K562 (cell line): ENCODE measurements around the gene CHAD. TPM values are rescaled to one million over a fixed set of nuclear protein-coding genes. Genes with fewer than 3 reads are reported as not detected.

ENCODE experiments used
- ASH1L ChIP-seq: fragments of 450-650 bp; IDR thresholded peaks from 2 replicates; pipeline ENCODE4 v1.6.1; 2018; ENCODE audit warnings: borderline replicate concordance, mild to moderate bottlenecking, low read depth; ENCODE audit not compliant: partially characterized antibody
- BRD9 ChIP-seq: fragments of 450-650 bp; IDR thresholded peaks from 2 replicates; pipeline ENCODE4 v1.6.1; 2018; ENCODE audit warnings: low read depth; ENCODE audit not compliant: partially characterized antibody
- CBX3 ChIP-seq, 2 experiments: IDR thresholded peaks; 1 replicate in 1 of 2; 2 replicates in 1 of 2; pipeline ENCODE4 v1.6.1; 2012; ENCODE audit warnings: inconsistent platforms in 2 of 2, low read length in 2 of 2, borderline replicate concordance in 1 of 2, control low read depth in 1 of 2
- KDM4B ChIP-seq, 2 experiments: fragments of 450-650 bp in 1 of 2; sonication (generic) in 1 of 2; IDR thresholded peaks; 2 replicates each; pipeline ENCODE4 v1.6.1; 2016 to 2017; ENCODE audit warnings: borderline replicate concordance in 2 of 2, antibody characterized with exemption in 1 of 2, low read depth in 1 of 2, mild to moderate bottlenecking in 1 of 2
- NONO ChIP-seq, 2 experiments: fragments of 200-400 bp in 1 of 2; fragments of 450-650 bp in 1 of 2; formaldehyde crosslinking in 1 of 2; IDR thresholded peaks; 2 replicates each; pipeline ENCODE4 v1.6.1; 2017; ENCODE audit warnings: low read depth in 2 of 2, mild to moderate bottlenecking in 2 of 2, moderate library complexity in 2 of 2, low read length in 1 of 2
- POLR2AphosphoS2 ChIP-seq: IDR thresholded peaks from 2 replicates; pipeline ENCODE4 v1.6.1; 2012; ENCODE audit warnings: low read length, improper control_type of control experiment
- PRMT5 ChIP-seq: sonication (generic); formaldehyde crosslinking; IDR thresholded peaks from 2 replicates; pipeline ENCODE4 v1.5.0; 2020; ENCODE audit warnings: missing genetic modification reagents
- RCOR1 ChIP-seq, 2 experiments: IDR thresholded peaks; 2 replicates each; pipeline ENCODE4 v1.6.1; 2012; ENCODE audit warnings: low read depth in 2 of 2, low read length in 2 of 2, borderline replicate concordance in 1 of 2, improper control_type of control experiment in 1 of 2
- RFX7 ChIP-seq: fragments of 250-450 bp; sonication (Bioruptor Pico); IDR thresholded peaks from 2 replicates; pipeline ENCODE4 v1.5.1; 2021; ENCODE audit warnings: mild to moderate bottlenecking
- SAP30 ChIP-seq: fragments of 200-600 bp; sonication (generic); IDR thresholded peaks from 2 replicates; pipeline ENCODE4 v1.6.1; 2012; ENCODE audit warnings: borderline replicate concordance, low read depth, mild to moderate bottlenecking, moderate library complexity, low read length, control low read depth, inconsistent platforms; ENCODE audit not compliant: insufficient read depth, poor library complexity, severe bottlenecking
- ZFP36 ChIP-seq: fragments of 150-350 bp; IDR thresholded peaks from 2 replicates; pipeline ENCODE4 v1.6.1; 2018; ENCODE audit warnings: low read length, low read depth; ENCODE audit not compliant: partially characterized antibody
- polyA plus RNA-seq, 8 experiments: library from polyadenylated mRNA; depleted of rRNA in 4 of 8; stranded (reverse) in 5 of 8; unstranded in 3 of 8; fragments of >200 nt; fragmentation: Nextera tagmentation in 2 of 8; fragmentation: Illumina TruSeq in 1 of 8; extraction: Ambion mirVana in 2 of 8; extraction: Trizol in 1 of 8; gene quantifications; 2 replicates each; pipeline versions ENCODE4 v1.2.1 to v1.2.3, GENCODE V29; 2011 to 2014; ENCODE audit warnings: inconsistent platforms in 1 of 8, missing spikeins in 1 of 8
- total RNA-seq, 7 experiments: library from RNA; depleted of rRNA in 6 of 7; stranded (reverse); fragments of >200 nt in 6 of 7; fragmentation: Illumina TruSeq in 2 of 7; extraction: Trizol in 2 of 7; gene quantifications; 2 replicates each; pipeline versions ENCODE4 v1.2.1 to v1.2.3, GENCODE V29; 2011 to 2021; ENCODE audit warnings: low replicate concordance in 1 of 7
- TF ChIP-seq, protein P1 (sequence below): fragments of 450-650 bp; formaldehyde crosslinking; IDR thresholded peaks from 2 replicates; pipeline ENCODE4 v1.4.0; 2020; ENCODE audit warnings: mild to moderate bottlenecking, moderate library complexity
- TF ChIP-seq, protein P2 (sequence below): fragments of 450-650 bp; formaldehyde crosslinking; IDR thresholded peaks from 2 replicates; pipeline ENCODE4 v1.4.0; 2022; ENCODE audit warnings: missing genetic modification characterization
- TF ChIP-seq, protein P3 (sequence below): sonication (generic); formaldehyde crosslinking; IDR thresholded peaks from 2 replicates; pipeline ENCODE4 v1.8.0; 2022; ENCODE audit warnings: mild to moderate bottlenecking, missing genetic modification reagents, borderline replicate concordance
- TF ChIP-seq, protein P4 (sequence below): sonication (generic); formaldehyde crosslinking; IDR thresholded peaks from 2 replicates; pipeline ENCODE4 v1.9.0; 2022; ENCODE audit warnings: mild to moderate bottlenecking, missing genetic modification reagents
- TF ChIP-seq, protein P5 (sequence below), 2 experiments: fragments of 450-650 bp; conservative IDR thresholded peaks; 2 replicates each; pipeline ENCODE4 v1.6.1; 2017; ENCODE audit warnings: mild to moderate bottlenecking in 2 of 2, moderate library complexity in 2 of 2
- TF ChIP-seq, protein P6 (sequence below), 3 experiments: IDR thresholded peaks in 2 of 3; conservative IDR thresholded peaks in 1 of 3; 2 replicates each; pipeline ENCODE4 v1.5.1; 2011 to 2012; ENCODE audit warnings: low read length in 3 of 3, mild to moderate bottlenecking in 3 of 3, control low read depth in 2 of 3, improper control_type of control experiment in 1 of 3, inconsistent platforms in 1 of 3, low read depth in 1 of 3, mixed read lengths in 1 of 3, moderate library complexity in 1 of 3; ENCODE audit not compliant: insufficient read depth in 2 of 3

The CHAD gene
- total and polyA plus RNA-seq, 9 of the 15 experiments (the other 6 are each of a cell fraction or from before 2014, with no cell fraction given), result not detected

DNA sequence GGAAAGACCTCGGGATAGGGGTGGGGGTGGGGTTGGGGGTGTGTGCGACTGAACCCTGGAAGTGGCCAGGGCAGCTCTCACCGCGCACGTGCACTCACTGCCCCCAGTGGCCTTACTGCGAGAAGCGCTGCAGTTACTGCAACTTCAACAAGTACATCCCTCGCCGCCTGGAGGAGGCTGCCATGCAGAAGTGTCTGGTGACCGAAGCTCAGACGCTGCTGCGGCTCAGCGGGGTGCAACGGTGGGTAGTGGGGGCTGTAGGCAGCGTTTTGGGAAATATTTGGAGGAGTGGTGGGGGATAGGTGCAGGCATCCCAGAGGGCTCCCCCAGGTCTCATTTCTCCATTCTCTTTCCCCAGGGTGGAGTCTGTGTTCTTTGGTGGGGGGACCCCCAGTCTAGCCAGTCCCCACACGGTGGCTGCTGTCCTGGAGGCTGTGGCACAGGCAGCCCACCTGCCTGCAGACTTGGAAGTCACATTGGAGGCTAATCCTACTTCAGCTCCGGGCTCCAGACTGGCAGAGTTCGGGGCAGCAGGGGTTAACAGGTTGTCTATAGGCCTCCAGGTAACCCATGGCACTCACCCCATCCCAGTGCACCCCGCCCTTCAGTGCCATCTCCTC lies 11.0 kb upstream of the CHAD start (continued):
- TF ChIP-seq, protein P1, sequence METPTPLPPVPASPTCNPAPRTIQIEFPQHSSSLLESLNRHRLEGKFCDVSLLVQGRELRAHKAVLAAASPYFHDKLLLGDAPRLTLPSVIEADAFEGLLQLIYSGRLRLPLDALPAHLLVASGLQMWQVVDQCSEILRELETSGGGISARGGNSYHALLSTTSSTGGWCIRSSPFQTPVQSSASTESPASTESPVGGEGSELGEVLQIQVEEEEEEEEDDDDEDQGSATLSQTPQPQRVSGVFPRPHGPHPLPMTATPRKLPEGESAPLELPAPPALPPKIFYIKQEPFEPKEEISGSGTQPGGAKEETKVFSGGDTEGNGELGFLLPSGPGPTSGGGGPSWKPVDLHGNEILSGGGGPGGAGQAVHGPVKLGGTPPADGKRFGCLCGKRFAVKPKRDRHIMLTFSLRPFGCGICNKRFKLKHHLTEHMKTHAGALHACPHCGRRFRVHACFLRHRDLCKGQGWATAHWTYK, result no peak
- TF ChIP-seq, protein P2, sequence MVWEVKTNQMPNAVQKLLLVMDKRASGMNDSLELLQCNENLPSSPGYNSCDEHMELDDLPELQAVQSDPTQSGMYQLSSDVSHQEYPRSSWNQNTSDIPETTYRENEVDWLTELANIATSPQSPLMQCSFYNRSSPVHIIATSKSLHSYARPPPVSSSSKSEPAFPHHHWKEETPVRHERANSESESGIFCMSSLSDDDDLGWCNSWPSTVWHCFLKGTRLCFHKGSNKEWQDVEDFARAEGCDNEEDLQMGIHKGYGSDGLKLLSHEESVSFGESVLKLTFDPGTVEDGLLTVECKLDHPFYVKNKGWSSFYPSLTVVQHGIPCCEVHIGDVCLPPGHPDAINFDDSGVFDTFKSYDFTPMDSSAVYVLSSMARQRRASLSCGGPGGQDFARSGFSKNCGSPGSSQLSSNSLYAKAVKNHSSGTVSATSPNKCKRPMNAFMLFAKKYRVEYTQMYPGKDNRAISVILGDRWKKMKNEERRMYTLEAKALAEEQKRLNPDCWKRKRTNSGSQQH (CRISPR knock-in tag), result no peak
- TF ChIP-seq KDM4B (IDR thresholded peaks at IDR 0.05; ENCODE audit: borderline replicate concordance in 2 of 2, low read depth in 1 of 2) (no peak), CBX3 (IDR thresholded peaks at IDR 0.05; ENCODE audit: borderline replicate concordance in 1 of 2, low read length in 2 of 2) (peak in 1 of 2 experiments; percentile 58; a peak in 1 of 3 replicates), PRMT5 (no peak), ZFP36 (peak; percentile 68), SAP30 (no peak), POLR2AphosphoS2 (no peak), NONO (IDR thresholded peaks at IDR 0.05; ENCODE audit: low read depth in 2 of 2, low read length in 1 of 2) (no peak), BRD9 (no peak), RCOR1 (IDR thresholded peaks at IDR 0.05; ENCODE audit: borderline replicate concordance in 1 of 2, low read depth in 2 of 2, low read length in 2 of 2) (peak in 1 of 2 experiments; percentile 63; a peak in 1 of 4 replicates), RFX7 (CRISPR knock-in tag) (no peak), ASH1L (no peak)
- TF ChIP-seq, protein P3, sequence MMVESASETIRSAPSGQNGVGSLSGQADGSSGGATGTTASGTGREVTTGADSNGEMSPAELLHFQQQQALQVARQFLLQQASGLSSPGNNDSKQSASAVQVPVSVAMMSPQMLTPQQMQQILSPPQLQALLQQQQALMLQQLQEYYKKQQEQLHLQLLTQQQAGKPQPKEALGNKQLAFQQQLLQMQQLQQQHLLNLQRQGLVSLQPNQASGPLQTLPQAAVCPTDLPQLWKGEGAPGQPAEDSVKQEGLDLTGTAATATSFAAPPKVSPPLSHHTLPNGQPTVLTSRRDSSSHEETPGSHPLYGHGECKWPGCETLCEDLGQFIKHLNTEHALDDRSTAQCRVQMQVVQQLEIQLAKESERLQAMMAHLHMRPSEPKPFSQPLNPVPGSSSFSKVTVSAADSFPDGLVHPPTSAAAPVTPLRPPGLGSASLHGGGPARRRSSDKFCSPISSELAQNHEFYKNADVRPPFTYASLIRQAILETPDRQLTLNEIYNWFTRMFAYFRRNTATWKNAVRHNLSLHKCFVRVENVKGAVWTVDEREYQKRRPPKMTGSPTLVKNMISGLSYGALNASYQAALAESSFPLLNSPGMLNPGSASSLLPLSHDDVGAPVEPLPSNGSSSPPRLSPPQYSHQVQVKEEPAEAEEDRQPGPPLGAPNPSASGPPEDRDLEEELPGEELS (CRISPR knock-in tag), result 0 out of 2 replicates have a peak, but pooled peaks have one; percentile 46
- TF ChIP-seq, protein P4, sequence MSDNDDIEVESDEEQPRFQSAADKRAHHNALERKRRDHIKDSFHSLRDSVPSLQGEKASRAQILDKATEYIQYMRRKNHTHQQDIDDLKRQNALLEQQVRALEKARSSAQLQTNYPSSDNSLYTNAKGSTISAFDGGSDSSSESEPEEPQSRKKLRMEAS (CRISPR knock-in tag), result peak; percentile 90
- TF ChIP-seq, protein P5, sequence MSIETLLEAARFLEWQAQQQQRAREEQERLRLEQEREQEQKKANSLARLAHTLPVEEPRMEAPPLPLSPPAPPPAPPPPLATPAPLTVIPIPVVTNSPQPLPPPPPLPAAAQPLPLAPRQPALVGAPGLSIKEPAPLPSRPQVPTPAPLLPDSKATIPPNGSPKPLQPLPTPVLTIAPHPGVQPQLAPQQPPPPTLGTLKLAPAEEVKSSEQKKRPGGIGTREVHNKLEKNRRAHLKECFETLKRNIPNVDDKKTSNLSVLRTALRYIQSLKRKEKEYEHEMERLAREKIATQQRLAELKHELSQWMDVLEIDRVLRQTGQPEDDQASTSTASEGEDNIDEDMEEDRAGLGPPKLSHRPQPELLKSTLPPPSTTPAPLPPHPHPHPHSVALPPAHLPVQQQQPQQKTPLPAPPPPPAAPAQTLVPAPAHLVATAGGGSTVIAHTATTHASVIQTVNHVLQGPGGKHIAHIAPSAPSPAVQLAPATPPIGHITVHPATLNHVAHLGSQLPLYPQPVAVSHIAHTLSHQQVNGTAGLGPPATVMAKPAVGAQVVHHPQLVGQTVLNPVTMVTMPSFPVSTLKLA (conservative IDR thresholded peaks at IDR 0.05), result peak; percentile 52 to 64; a peak in 2 of 4 replicates
- TF ChIP-seq, protein P6, sequence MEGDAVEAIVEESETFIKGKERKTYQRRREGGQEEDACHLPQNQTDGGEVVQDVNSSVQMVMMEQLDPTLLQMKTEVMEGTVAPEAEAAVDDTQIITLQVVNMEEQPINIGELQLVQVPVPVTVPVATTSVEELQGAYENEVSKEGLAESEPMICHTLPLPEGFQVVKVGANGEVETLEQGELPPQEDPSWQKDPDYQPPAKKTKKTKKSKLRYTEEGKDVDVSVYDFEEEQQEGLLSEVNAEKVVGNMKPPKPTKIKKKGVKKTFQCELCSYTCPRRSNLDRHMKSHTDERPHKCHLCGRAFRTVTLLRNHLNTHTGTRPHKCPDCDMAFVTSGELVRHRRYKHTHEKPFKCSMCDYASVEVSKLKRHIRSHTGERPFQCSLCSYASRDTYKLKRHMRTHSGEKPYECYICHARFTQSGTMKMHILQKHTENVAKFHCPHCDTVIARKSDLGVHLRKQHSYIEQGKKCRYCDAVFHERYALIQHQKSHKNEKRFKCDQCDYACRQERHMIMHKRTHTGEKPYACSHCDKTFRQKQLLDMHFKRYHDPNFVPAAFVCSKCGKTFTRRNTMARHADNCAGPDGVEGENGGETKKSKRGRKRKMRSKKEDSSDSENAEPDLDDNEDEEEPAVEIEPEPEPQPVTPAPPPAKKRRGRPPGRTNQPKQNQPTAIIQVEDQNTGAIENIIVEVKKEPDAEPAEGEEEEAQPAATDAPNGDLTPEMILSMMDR (IDR thresholded peaks at IDR 0.05 in 2 of 3, conservative IDR thresholded peaks at IDR 0.05 in 1 of 3; ENCODE audit: insufficient read depth in 2 of 3, low read depth in 1 of 3, low read length in 3 of 3), result peak; percentile 66 to 97 (median 79)
